GM12873 (cell line): ENCODE data around the gene CXCL3.

ENCODE experiments used
- CTCF ChIP-seq: IDR thresholded peaks from 2 replicates; pipeline ENCODE4 v1.5.1; 2012; ENCODE audit warnings: low read depth, mild to moderate bottlenecking, moderate library complexity, low read length, control low read depth; ENCODE audit not compliant: insufficient read depth; ENCODE audit errors: missing control alignments

Gene CXCL3

GRCh38 chr4:74072739-74073138 lies 34.2 kb upstream of the CXCL3 start:
- TF ChIP-seq CTCF = no peak

- TF ChIP-seq CTCF = no peak
These were observed 29.1 kb upstream of the CXCL3 start for GRCh38 chr4:74067586-74067985.

GRCh38 chr4:74066232-74066631 lies 27.7 kb upstream of the CXCL3 start:
- TF ChIP-seq CTCF = no peak

- TF ChIP-seq CTCF = no peak
These were observed 26.7 kb upstream of the CXCL3 start for GRCh38 chr4:74065115-74065642.

GRCh38 chr4:74063859-74064258 lies 25.4 kb upstream of the CXCL3 start:
- no peak for TF ChIP-seq CTCF

GRCh38 chr4:74062953-74063352 lies 24.5 kb upstream of the CXCL3 start:
- no peak for TF ChIP-seq CTCF

- no peak for TF ChIP-seq CTCF
These were observed 22.9 kb upstream of the CXCL3 start for GRCh38 chr4:74061430-74061829.
